Measurements from ENCODE around the gene TOP3A.
"Not testable (repeated sequence)": the region's sequence is repeated elsewhere in the genome, so short reads cannot be mapped to it uniquely, and the experiment has no call there.

Gene TOP3A

GRCh38 chr17:18315562-18315922 is 748 bp upstream of the TOP3A start:
- peak overlapping the region; percentile 87 for H3K27ac ChIP-seq (ENCODE audit: low read depth, low read length)
- H2AFZ ChIP-seq (ENCODE audit: low read length, unreplicated experiment): peak overlapping the region; percentile 71
- peaks cover 13% of the 10 kb centered on the region; the same call in 1 of the 2 replicates for H3K36me3 ChIP-seq (ENCODE audit: insufficient read depth, low read length)
- H3K4me1 ChIP-seq (ENCODE audit: control insufficient read depth, insufficient read depth, low read length, unreplicated experiment): peaks cover 49% of the 10 kb centered on the region
- H3K4me3 ChIP-seq (ENCODE audit: low read depth, low read length): peak overlapping the region; percentile 96
- H3K27me3 ChIP-seq (ENCODE audit: insufficient read depth, low read length): no peaks in the 10 kb centered on the region
- H3K79me2 ChIP-seq (ENCODE audit: control insufficient read depth, insufficient read depth, low read length, unreplicated experiment): peaks cover 95% of the 10 kb centered on the region

DNA sequence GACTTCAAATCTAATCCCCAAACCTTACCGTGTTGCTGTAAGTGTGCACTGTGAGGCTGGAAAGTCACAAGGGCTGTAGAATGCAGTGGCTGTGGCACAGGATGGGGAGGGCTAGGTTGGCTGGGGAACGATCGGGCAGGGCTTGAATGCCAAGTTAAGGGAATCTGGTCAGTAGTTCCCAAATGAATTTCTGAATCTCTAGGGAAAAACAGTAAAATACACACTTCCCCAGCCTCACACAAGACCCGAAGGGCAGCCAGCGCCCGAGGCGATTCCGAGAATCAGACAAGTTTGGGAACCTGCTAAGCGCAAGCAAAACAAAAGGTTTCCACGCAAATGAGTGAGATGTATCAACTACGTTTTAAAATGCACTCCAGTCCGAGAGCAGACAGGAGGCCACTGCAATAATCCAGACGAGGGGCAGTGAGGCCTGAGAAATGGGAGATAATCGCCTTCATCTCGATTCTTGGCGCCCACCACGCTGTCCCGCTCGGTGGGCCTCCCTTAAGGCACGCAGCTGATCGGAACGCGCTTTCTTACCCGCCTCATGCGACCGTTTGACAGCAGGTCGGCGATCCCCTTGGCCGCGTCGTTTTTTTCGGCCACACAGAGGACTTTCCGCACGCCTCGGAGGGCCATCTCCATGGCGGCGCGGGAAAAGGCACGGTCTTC is 599 bp downstream of the TOP3A start:
- peak overlapping the region; percentile 93 for H2AFZ ChIP-seq (ENCODE audit: low read length, unreplicated experiment)
- peaks cover 17% of the 10 kb centered on the region; the same call in 1 of the 2 replicates for H3K36me3 ChIP-seq (ENCODE audit: insufficient read depth, low read length)
- H3K4me3 ChIP-seq (ENCODE audit: low read depth, low read length): peak overlapping the region; percentile 96
- peaks cover 45% of the 10 kb centered on the region for H3K4me1 ChIP-seq (ENCODE audit: control insufficient read depth, insufficient read depth, low read length, unreplicated experiment)
- no peaks in the 10 kb centered on the region for H3K27me3 ChIP-seq (ENCODE audit: insufficient read depth, low read length)
- peaks cover 91% of the 10 kb centered on the region for H3K79me2 ChIP-seq (ENCODE audit: control insufficient read depth, insufficient read depth, low read length, unreplicated experiment)
- H3K27ac ChIP-seq (ENCODE audit: low read depth, low read length): peak overlapping the region; percentile 87

GRCh38 chr17:18309202-18309601 is 5.6 kb downstream of the TOP3A start:
- no peaks in the 10 kb centered on the region for H3K27me3 ChIP-seq (ENCODE audit: insufficient read depth, low read length)
- peaks cover 52% of the 10 kb centered on the region for H3K79me2 ChIP-seq (ENCODE audit: control insufficient read depth, insufficient read depth, low read length, unreplicated experiment)
- peak overlapping the region; percentile 93 for H3K27ac ChIP-seq (ENCODE audit: low read depth, low read length)
- peaks cover 15% of the 10 kb centered on the region for H3K36me3 ChIP-seq (ENCODE audit: insufficient read depth, low read length)
- peaks cover 18% of the 10 kb centered on the region for H3K4me1 ChIP-seq (ENCODE audit: control insufficient read depth, insufficient read depth, low read length, unreplicated experiment)
- no peak overlapping the region for H2AFZ ChIP-seq (ENCODE audit: low read length, unreplicated experiment)
- H3K4me3 ChIP-seq (ENCODE audit: low read depth, low read length): no peak overlapping the region

GRCh38 chr17:18303206-18303605 is 11.6 kb downstream of the TOP3A start:
- not testable (repeated sequence) for H3K4me3 ChIP-seq (ENCODE audit: low read depth, low read length); H3K79me2 ChIP-seq (ENCODE audit: control insufficient read depth, insufficient read depth, low read length, unreplicated experiment); H3K27ac ChIP-seq (ENCODE audit: low read depth, low read length); H2AFZ ChIP-seq (ENCODE audit: low read length, unreplicated experiment); H3K27me3 ChIP-seq (ENCODE audit: insufficient read depth, low read length)
- Histone ChIP-seq H3K4me1 (ENCODE audit: control insufficient read depth, insufficient read depth, low read length, unreplicated experiment) (peaks cover 12% of the 10 kb centered on the region), H3K36me3 (ENCODE audit: insufficient read depth, low read length) (peaks cover 27% of the 10 kb centered on the region; the same call in 1 of the 2 replicates)

GRCh38 chr17:18300725-18301480 is 13.9 kb downstream of the TOP3A start:
- no peaks in the 10 kb centered on the region for H3K27me3 ChIP-seq (ENCODE audit: insufficient read depth, low read length)
- peaks cover 12% of the 10 kb centered on the region for H3K4me1 ChIP-seq (ENCODE audit: control insufficient read depth, insufficient read depth, low read length, unreplicated experiment)
- no peak overlapping the region for H3K4me3 ChIP-seq (ENCODE audit: low read depth, low read length)
- H3K79me2 ChIP-seq (ENCODE audit: control insufficient read depth, insufficient read depth, low read length, unreplicated experiment): peaks cover 4% of the 10 kb centered on the region
- 0 out of 2 replicates have a peak overlapping the region, but pooled peaks have one; percentile 18 for H3K27ac ChIP-seq (ENCODE audit: low read depth, low read length)
- peaks cover 22% of the 10 kb centered on the region; the same call in 1 of the 2 replicates for H3K36me3 ChIP-seq (ENCODE audit: insufficient read depth, low read length)
- no peak overlapping the region for H2AFZ ChIP-seq (ENCODE audit: low read length, unreplicated experiment)

GRCh38 chr17:18298061-18298460 is 16.7 kb downstream of the TOP3A start:
- peaks cover 26% of the 10 kb centered on the region for H3K36me3 ChIP-seq (ENCODE audit: insufficient read depth, low read length)
- not testable (repeated sequence) for H3K27me3 ChIP-seq (ENCODE audit: insufficient read depth, low read length); H3K4me3 ChIP-seq (ENCODE audit: low read depth, low read length); H2AFZ ChIP-seq (ENCODE audit: low read length, unreplicated experiment); H3K27ac ChIP-seq (ENCODE audit: low read depth, low read length); H3K79me2 ChIP-seq (ENCODE audit: control insufficient read depth, insufficient read depth, low read length, unreplicated experiment)
- peaks cover 12% of the 10 kb centered on the region for H3K4me1 ChIP-seq (ENCODE audit: control insufficient read depth, insufficient read depth, low read length, unreplicated experiment)

DNA sequence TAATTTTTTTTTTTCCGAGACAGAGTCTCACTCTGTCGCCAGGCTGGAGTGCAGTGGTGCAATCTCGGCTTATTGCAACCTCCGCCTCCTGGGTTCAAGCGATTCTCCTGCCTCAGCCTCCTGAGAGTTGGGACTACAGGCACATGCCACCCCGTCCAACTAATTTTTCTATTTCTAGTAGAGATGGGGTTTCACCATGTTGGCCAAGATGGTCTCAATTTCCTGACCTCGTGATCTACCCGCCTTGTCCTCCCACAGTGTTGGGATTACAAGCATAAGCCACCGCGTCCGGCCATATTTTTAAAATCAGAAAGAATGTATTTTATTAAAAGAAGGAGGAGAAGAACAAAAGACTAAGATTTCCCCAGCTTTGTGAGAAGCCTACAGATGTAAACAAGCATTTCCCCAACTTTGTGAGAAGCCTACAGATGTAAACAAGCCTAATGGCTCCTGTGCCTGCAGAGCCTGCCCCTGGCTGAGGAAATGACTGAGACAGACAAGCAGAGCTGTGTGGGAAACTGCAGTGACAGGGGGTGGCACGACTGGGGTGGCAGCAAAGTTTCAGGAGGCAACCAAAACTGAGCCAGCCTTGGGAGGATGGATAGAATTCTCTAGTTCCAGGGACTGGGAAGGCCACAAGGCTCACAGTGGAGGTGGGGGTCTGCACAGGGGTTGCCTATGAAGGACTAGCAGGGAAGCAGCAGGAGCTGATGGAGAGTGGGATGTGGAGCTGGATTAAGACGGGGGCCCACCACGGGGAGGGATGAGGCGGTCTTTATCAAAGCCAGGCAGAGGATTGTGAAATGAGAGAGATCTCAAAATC is 22.9 kb downstream of the TOP3A start:
- Histone ChIP-seq H3K27me3 (ENCODE audit: insufficient read depth, low read length) (no peaks in the 10 kb centered on the region), H3K27ac (ENCODE audit: low read depth, low read length) (no peak overlapping the region), H3K36me3 (ENCODE audit: insufficient read depth, low read length) (peaks cover 31% of the 10 kb centered on the region), H2AFZ (ENCODE audit: low read length, unreplicated experiment) (no peak overlapping the region), H3K4me3 (ENCODE audit: low read depth, low read length) (no peak overlapping the region), H3K79me2 (ENCODE audit: control insufficient read depth, insufficient read depth, low read length, unreplicated experiment) (no peaks in the 10 kb centered on the region), H3K4me1 (ENCODE audit: control insufficient read depth, insufficient read depth, low read length, unreplicated experiment) (no peaks in the 10 kb centered on the region)

DNA sequence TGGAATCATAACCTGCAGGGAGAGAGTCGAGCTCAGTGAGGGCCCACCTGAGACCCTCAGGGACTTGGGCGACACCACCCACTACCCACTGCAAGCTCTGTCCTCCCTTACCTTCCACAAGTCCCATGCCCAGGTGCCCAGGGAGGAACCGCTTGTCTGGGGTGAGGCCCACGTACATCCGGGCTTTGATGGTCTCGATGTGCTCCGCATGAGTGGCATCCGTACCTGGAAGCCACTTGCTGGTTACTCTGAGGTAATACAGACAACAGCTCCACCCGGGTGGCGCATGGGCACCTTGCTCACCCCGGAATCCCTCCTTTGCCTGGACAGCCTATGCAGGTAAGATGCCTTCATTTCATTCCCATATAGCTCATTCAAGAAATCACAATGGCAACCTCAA is 29.5 kb downstream of the TOP3A start:
- no peak overlapping the region for H3K4me3 ChIP-seq (ENCODE audit: low read depth, low read length)
- no peak overlapping the region for H3K27ac ChIP-seq (ENCODE audit: low read depth, low read length)
- no peaks in the 10 kb centered on the region for H3K79me2 ChIP-seq (ENCODE audit: control insufficient read depth, insufficient read depth, low read length, unreplicated experiment)
- no peak overlapping the region for H2AFZ ChIP-seq (ENCODE audit: low read length, unreplicated experiment)
- H3K36me3 ChIP-seq (ENCODE audit: insufficient read depth, low read length): peaks cover 29% of the 10 kb centered on the region; the same call in 1 of the 2 replicates
- H3K4me1 ChIP-seq (ENCODE audit: control insufficient read depth, insufficient read depth, low read length, unreplicated experiment): no peaks in the 10 kb centered on the region
- no peaks in the 10 kb centered on the region for H3K27me3 ChIP-seq (ENCODE audit: insufficient read depth, low read length)

GRCh38 chr17:18281788-18282187 is 33.0 kb downstream of the TOP3A start:
- no peak overlapping the region for H3K27ac ChIP-seq (ENCODE audit: low read depth, low read length)
- no peak overlapping the region for H3K4me3 ChIP-seq (ENCODE audit: low read depth, low read length)
- no peaks in the 10 kb centered on the region for H3K4me1 ChIP-seq (ENCODE audit: control insufficient read depth, insufficient read depth, low read length, unreplicated experiment)
- H2AFZ ChIP-seq (ENCODE audit: low read length, unreplicated experiment): no peak overlapping the region
- H3K27me3 ChIP-seq (ENCODE audit: insufficient read depth, low read length): no peaks in the 10 kb centered on the region
- H3K36me3 ChIP-seq (ENCODE audit: insufficient read depth, low read length): peaks cover 27% of the 10 kb centered on the region; the same call in 1 of the 2 replicates
- no peaks in the 10 kb centered on the region for H3K79me2 ChIP-seq (ENCODE audit: control insufficient read depth, insufficient read depth, low read length, unreplicated experiment)

DNA sequence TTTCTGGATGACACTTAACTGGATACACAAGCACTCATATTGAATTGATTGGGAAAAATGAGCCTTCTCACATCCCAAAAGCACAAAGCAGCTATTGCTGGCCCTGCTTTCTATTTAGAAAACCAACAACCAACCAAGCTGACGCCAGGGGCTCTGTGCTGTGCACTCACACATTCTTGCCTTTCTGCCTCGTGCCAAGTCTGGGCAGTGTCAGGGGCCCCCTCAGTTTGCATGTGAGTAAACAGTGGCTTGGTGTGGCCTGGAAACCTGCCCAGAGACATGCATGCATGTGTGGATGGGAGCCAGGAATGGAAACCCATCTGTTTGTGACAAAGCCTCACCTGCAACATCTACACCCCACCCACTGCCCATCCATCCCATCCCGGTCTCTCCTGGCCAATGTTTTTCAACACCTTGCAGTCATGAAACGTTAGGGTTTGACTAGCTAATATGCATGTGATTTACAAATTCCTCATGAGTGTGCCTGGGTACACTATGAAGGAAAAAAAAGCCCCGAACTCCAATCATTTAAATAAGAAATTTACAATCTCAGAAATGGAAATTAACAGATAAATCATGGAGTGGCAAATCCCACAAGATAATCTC is 33.9 kb downstream of the TOP3A start:
- Histone ChIP-seq H3K27me3 (ENCODE audit: insufficient read depth, low read length) (no peaks in the 10 kb centered on the region), H3K27ac (ENCODE audit: low read depth, low read length) (no peak overlapping the region), H3K4me1 (ENCODE audit: control insufficient read depth, insufficient read depth, low read length, unreplicated experiment) (no peaks in the 10 kb centered on the region), H3K36me3 (ENCODE audit: insufficient read depth, low read length) (peaks cover 29% of the 10 kb centered on the region; the same call in 1 of the 2 replicates), H2AFZ (ENCODE audit: low read length, unreplicated experiment) (no peak overlapping the region), H3K79me2 (ENCODE audit: control insufficient read depth, insufficient read depth, low read length, unreplicated experiment) (no peaks in the 10 kb centered on the region), H3K4me3 (ENCODE audit: low read depth, low read length) (no peak overlapping the region)

Data from ACC112 (cell line).